GM12891 (cell line): ENCODE results near the gene MYO9A.

Source experiments
- PAX5 ChIP-seq: IDR thresholded peaks from 2 replicates; pipeline ENCODE4 v1.6.1; 2011; ENCODE audit warnings: low read length, moderate library complexity, mild to moderate bottlenecking; ENCODE audit not compliant: insufficient read depth, severe bottlenecking
- POLR2A ChIP-seq: IDR thresholded peaks from 2 replicates; pipeline ENCODE4 v1.6.1; 2011; ENCODE audit warnings: low read depth, low read length, control low read depth
- POLR2AphosphoS5 ChIP-seq: IDR thresholded peaks from 2 replicates; pipeline ENCODE4 v1.6.1; 2011; ENCODE audit warnings: low read depth, low read length, control low read depth
- POU2F2 ChIP-seq: IDR thresholded peaks from 2 replicates; pipeline ENCODE4 v1.6.1; 2011; ENCODE audit warnings: low read depth, mild to moderate bottlenecking, control low read depth, low read length, moderate library complexity
- SPI1 ChIP-seq: IDR thresholded peaks from 2 replicates; pipeline ENCODE4 v1.6.1; 2011; ENCODE audit warnings: low read depth, low read length, control low read depth
- TAF1 ChIP-seq: IDR thresholded peaks from 2 replicates; pipeline ENCODE4 v1.6.1; 2011; ENCODE audit warnings: low read depth, low read length, control low read depth

GRCh38 chr15:71802770-71803169, 315.2 kb downstream of the MYO9A start:
- TF ChIP-seq POLR2A = no peak
- TF ChIP-seq POLR2AphosphoS5 = no peak
- no peak for TF ChIP-seq TAF1
- no peak for TF ChIP-seq POU2F2
- no peak for TF ChIP-seq PAX5
- TF ChIP-seq SPI1 = no peak
